GM23338 (cell line): ENCODE measurements around the gene R3HCC1L. TPM values are rescaled to one million over a fixed set of nuclear protein-coding genes. Genes with fewer than 3 reads are reported as not detected.

Experiments used
- ATAC-seq: fragments of 200-7000 bp; cut with Tn5 transposase; 3 replicates; pipeline ENCODE4 v1.9.1; 2020
- DNase-seq: peaks from one replicate; pipeline ENCODE4 v3.0.0-alpha.2; 2015; ENCODE audit warnings: low spot score
- H2AFZ ChIP-seq: fragments of 200-600 bp; sonication (generic); 2 replicates; pipeline ENCODE4 v1.8.0; 2016; ENCODE audit warnings: antibody characterized with exemption, mild to moderate bottlenecking, moderate library complexity
- H3F3A ChIP-seq: fragments of 200-600 bp; sonication (generic); replicated peaks from 2 replicates; pipeline ENCODE4 v1.8.0; 2017; ENCODE audit warnings: antibody characterized with exemption, mixed run types, low read depth
- H3K27ac ChIP-seq: fragments of 200-600 bp; sonication (generic); 2 replicates; pipeline ENCODE4 v1.6.1; 2016; ENCODE audit warnings: low read depth
- H3K27me3 ChIP-seq: fragments of 200-600 bp; sonication (generic); 2 replicates; pipeline ENCODE4 v1.8.0; 2016; ENCODE audit warnings: mild to moderate bottlenecking, mixed run types, moderate library complexity; ENCODE audit not compliant: insufficient read depth
- H3K36me3 ChIP-seq: fragments of 200-600 bp; sonication (generic); 2 replicates; pipeline ENCODE4 v1.8.0; 2016; ENCODE audit warnings: mild to moderate bottlenecking; ENCODE audit not compliant: insufficient read depth
- H3K4me1 ChIP-seq: fragments of 200-600 bp; sonication (generic); 2 replicates; pipeline ENCODE4 v1.8.0; 2016; ENCODE audit warnings: mild to moderate bottlenecking, moderate library complexity; ENCODE audit not compliant: insufficient read depth
- H3K4me2 ChIP-seq: fragments of 200-600 bp; sonication (generic); 2 replicates; pipeline ENCODE4 v1.7.1; 2017; ENCODE audit warnings: mixed run types
- H3K4me3 ChIP-seq: fragments of 200-600 bp; sonication (generic); 2 replicates; pipeline ENCODE4 v1.6.1; 2016; ENCODE audit warnings: mixed run types
- H3K79me2 ChIP-seq: fragments of 200-600 bp; sonication (generic); replicated peaks from 2 replicates; pipeline ENCODE4 v1.8.0; 2017; ENCODE audit warnings: mild to moderate bottlenecking; ENCODE audit not compliant: insufficient read depth
- H3K9me2 ChIP-seq: fragments of 200-600 bp; sonication (generic); 2 replicates; pipeline ENCODE4 v1.8.0; 2017; ENCODE audit not compliant: insufficient read depth
- H4K20me1 ChIP-seq: fragments of 200-600 bp; sonication (generic); replicated peaks from 2 replicates; pipeline ENCODE4 v1.8.0; 2017; ENCODE audit warnings: mild to moderate bottlenecking; ENCODE audit not compliant: insufficient read depth
- H3K27ac Mint-ChIP-seq: 2 replicates; pipeline ENCODE4 v1.8.0; 2020; ENCODE audit warnings: inconsistent platforms, mild to moderate bottlenecking, moderate library complexity, mixed read lengths
- H3K27me3 Mint-ChIP-seq: 3 replicates; pipeline ENCODE4 v1.8.0; 2022; ENCODE audit warnings: low read depth, mild to moderate bottlenecking, moderate library complexity, mixed read lengths, inconsistent platforms; ENCODE audit not compliant: insufficient read depth, poor library complexity
- H3K36me3 Mint-ChIP-seq: 3 replicates; pipeline ENCODE4 v1.8.0; 2021; ENCODE audit warnings: low read depth, mild to moderate bottlenecking, inconsistent platforms, moderate library complexity, mixed read lengths
- H3K4me1 Mint-ChIP-seq: 3 replicates; pipeline ENCODE4 v1.8.0; 2020; ENCODE audit warnings: mild to moderate bottlenecking, inconsistent platforms, mixed read lengths
- H3K4me3 Mint-ChIP-seq: 3 replicates; pipeline ENCODE4 v1.8.0; 2021; ENCODE audit warnings: moderate library complexity, mild to moderate bottlenecking, inconsistent platforms, mixed read lengths
- H3K9me3 Mint-ChIP-seq: 3 replicates; pipeline ENCODE4 v1.8.0; 2020; ENCODE audit warnings: moderate library complexity, mild to moderate bottlenecking, inconsistent platforms, mixed read lengths
- CREB1 ChIP-seq: fragments of 250-450 bp; sonication (Bioruptor Pico); IDR thresholded peaks from 2 replicates; pipeline ENCODE4 v1.5.0; 2020; ENCODE audit warnings: low read depth, mild to moderate bottlenecking, moderate library complexity
- EZH2 ChIP-seq: fragments of 200-600 bp; sonication (generic); IDR thresholded peaks from one replicate; pipeline ENCODE4 v1.8.0; 2017; ENCODE audit warnings: antibody characterized with exemption, mild to moderate bottlenecking, low read depth; ENCODE audit not compliant: unreplicated experiment
- EZH2phosphoT487 ChIP-seq: fragments of 200-600 bp; sonication (generic); IDR thresholded peaks from one replicate; pipeline ENCODE4 v1.8.1; 2018; ENCODE audit warnings: antibody characterized with exemption; ENCODE audit not compliant: unreplicated experiment
- JUNB ChIP-seq: IDR thresholded peaks from one replicate; pipeline ENCODE4 v1.6.1; 2016; ENCODE audit warnings: antibody characterized with exemption; ENCODE audit not compliant: unreplicated experiment
- ZNF114 ChIP-seq: fragments of 250-450 bp; sonication (Bioruptor Pico); IDR thresholded peaks from 2 replicates; pipeline ENCODE4 v1.5.0; 2020; ENCODE audit warnings: mild to moderate bottlenecking, moderate library complexity
- ZNF331 ChIP-seq: fragments of 250-450 bp; sonication (Bioruptor Pico); IDR thresholded peaks from 2 replicates; pipeline ENCODE4 v1.5.0; 2020; ENCODE audit warnings: low read depth, mild to moderate bottlenecking, moderate library complexity
- polyA plus RNA-seq: library from polyadenylated mRNA; unstranded; fragments of >200 nt; fragmentation: Nextera tagmentation; extraction: Ambion mirVana; gene quantifications from 2 replicates; pipeline ENCODE4 v1.2.1, GENCODE V29; 2016
- total RNA-seq: library from RNA; depleted of rRNA; stranded (reverse); fragments of >200 nt; shearing (Covaris generic); gene quantifications from 2 replicates; pipeline ENCODE4 v1.2.3, GENCODE V29; 2014
- TF ChIP-seq, protein P1 (sequence below): IDR thresholded peaks from 2 replicates; pipeline ENCODE4 v1.6.1; 2016; ENCODE audit warnings: antibody characterized with exemption
- TF ChIP-seq, protein P2 (sequence below): fragments of 250-450 bp; sonication (Bioruptor Pico); IDR thresholded peaks from 2 replicates; pipeline ENCODE4 v1.5.0; 2020; ENCODE audit warnings: mild to moderate bottlenecking, moderate library complexity
- TF ChIP-seq, protein P3 (sequence below), 2 experiments: fragments of 200-600 bp in 1 of 2; sonication (generic) in 1 of 2; conservative IDR thresholded peaks; 2 replicates each; pipeline versions ENCODE4 v1.5.1 to v1.6.1; 2016 to 2017; ENCODE audit warnings: antibody characterized with exemption in 2 of 2, low read depth in 2 of 2, mild to moderate bottlenecking in 2 of 2, moderate library complexity in 1 of 2
- TF ChIP-seq, protein P4 (sequence below): IDR thresholded peaks from one replicate; pipeline ENCODE4 v1.6.1; 2018; ENCODE audit warnings: antibody characterized with exemption; ENCODE audit not compliant: unreplicated experiment

Gene R3HCC1L
- total and polyA plus RNA-seq, 2 experiments from 2014 or later, result 9.3 to 15.8 TPM

- peaks cover 16% of the 10 kb centered on the region for H3K79me2 ChIP-seq
- Mint-ChIP-seq H3K4me1 (peaks cover 65% of the 10 kb centered on the region), H3K27ac (peak overlapping the region; percentile 77), H3K36me3 (peaks cover 9% of the 10 kb centered on the region; the same call in 1 of the 3 replicates), H3K27me3 (peaks cover 2% of the 10 kb centered on the region), H3K4me3 (no peak overlapping the region), H3K9me3 (no peaks in the 10 kb centered on the region)
- H3K27ac ChIP-seq, result no peak overlapping the region
- peaks cover 57% of the 10 kb centered on the region for H3K4me1 ChIP-seq
- DNase-seq (peak; percentile 88), ATAC-seq (peak; percentile 78)
- no peak overlapping the region for H2AFZ ChIP-seq
- no peaks in the 10 kb centered on the region for H3F3A ChIP-seq
- H4K20me1 ChIP-seq, result no peaks in the 10 kb centered on the region
- H3K4me3 ChIP-seq, result no peak overlapping the region
- TF ChIP-seq, protein P1, sequence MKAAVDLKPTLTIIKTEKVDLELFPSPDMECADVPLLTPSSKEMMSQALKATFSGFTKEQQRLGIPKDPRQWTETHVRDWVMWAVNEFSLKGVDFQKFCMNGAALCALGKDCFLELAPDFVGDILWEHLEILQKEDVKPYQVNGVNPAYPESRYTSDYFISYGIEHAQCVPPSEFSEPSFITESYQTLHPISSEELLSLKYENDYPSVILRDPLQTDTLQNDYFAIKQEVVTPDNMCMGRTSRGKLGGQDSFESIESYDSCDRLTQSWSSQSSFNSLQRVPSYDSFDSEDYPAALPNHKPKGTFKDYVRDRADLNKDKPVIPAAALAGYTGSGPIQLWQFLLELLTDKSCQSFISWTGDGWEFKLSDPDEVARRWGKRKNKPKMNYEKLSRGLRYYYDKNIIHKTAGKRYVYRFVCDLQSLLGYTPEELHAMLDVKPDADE, result no peak
- TF ChIP-seq, protein P2, sequence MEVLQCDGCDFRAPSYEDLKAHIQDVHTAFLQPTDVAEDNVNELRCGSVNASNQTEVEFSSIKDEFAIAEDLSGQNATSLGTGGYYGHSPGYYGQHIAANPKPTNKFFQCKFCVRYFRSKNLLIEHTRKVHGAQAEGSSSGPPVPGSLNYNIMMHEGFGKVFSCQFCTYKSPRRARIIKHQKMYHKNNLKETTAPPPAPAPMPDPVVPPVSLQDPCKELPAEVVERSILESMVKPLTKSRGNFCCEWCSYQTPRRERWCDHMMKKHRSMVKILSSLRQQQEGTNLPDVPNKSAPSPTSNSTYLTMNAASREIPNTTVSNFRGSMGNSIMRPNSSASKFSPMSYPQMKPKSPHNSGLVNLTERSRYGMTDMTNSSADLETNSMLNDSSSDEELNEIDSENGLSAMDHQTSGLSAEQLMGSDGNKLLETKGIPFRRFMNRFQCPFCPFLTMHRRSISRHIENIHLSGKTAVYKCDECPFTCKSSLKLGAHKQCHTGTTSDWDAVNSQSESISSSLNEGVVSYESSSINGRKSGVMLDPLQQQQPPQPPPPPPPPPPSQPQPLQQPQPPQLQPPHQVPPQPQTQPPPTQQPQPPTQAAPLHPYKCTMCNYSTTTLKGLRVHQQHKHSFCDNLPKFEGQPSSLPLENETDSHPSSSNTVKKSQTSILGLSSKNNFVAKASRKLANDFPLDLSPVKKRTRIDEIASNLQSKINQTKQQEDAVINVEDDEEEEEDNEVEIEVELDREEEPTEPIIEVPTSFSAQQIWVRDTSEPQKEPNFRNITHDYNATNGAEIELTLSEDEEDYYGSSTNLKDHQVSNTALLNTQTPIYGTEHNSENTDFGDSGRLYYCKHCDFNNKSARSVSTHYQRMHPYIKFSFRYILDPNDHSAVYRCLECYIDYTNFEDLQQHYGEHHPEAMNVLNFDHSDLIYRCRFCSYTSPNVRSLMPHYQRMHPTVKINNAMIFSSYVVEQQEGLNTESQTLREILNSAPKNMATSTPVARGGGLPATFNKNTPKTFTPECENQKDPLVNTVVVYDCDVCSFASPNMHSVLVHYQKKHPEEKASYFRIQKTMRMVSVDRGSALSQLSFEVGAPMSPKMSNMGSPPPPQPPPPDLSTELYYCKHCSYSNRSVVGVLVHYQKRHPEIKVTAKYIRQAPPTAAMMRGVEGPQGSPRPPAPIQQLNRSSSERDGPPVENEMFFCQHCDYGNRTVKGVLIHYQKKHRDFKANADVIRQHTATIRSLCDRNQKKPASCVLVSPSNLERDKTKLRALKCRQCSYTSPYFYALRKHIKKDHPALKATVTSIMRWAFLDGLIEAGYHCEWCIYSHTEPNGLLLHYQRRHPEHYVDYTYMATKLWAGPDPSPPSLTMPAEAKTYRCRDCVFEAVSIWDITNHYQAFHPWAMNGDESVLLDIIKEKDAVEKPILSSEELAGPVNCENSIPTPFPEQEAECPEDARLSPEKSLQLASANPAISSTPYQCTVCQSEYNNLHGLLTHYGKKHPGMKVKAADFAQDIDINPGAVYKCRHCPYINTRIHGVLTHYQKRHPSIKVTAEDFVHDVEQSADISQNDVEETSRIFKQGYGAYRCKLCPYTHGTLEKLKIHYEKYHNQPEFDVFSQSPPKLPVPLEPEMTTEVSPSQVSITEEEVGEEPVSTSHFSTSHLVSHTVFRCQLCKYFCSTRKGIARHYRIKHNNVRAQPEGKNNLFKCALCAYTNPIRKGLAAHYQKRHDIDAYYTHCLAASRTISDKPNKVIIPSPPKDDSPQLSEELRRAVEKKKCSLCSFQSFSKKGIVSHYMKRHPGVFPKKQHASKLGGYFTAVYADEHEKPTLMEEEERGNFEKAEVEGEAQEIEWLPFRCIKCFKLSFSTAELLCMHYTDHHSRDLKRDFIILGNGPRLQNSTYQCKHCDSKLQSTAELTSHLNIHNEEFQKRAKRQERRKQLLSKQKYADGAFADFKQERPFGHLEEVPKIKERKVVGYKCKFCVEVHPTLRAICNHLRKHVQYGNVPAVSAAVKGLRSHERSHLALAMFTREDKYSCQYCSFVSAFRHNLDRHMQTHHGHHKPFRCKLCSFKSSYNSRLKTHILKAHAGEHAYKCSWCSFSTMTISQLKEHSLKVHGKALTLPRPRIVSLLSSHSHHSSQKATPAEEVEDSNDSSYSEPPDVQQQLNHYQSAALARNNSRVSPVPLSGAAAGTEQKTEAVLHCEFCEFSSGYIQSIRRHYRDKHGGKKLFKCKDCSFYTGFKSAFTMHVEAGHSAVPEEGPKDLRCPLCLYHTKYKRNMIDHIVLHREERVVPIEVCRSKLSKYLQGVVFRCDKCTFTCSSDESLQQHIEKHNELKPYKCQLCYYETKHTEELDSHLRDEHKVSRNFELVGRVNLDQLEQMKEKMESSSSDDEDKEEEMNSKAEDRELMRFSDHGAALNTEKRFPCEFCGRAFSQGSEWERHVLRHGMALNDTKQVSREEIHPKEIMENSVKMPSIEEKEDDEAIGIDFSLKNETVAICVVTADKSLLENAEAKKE (CRISPR knock-in tag), result no peak
- TF ChIP-seq ZNF114 (CRISPR knock-in tag) (no peak), EZH2 (no peak), JUNB (no peak), EZH2phosphoT487 (no peak), ZNF331 (no peak), CREB1 (CRISPR knock-in tag) (0 out of 2 replicates have a peak, but pooled peaks have one; percentile 40)
- TF ChIP-seq, protein P3, sequence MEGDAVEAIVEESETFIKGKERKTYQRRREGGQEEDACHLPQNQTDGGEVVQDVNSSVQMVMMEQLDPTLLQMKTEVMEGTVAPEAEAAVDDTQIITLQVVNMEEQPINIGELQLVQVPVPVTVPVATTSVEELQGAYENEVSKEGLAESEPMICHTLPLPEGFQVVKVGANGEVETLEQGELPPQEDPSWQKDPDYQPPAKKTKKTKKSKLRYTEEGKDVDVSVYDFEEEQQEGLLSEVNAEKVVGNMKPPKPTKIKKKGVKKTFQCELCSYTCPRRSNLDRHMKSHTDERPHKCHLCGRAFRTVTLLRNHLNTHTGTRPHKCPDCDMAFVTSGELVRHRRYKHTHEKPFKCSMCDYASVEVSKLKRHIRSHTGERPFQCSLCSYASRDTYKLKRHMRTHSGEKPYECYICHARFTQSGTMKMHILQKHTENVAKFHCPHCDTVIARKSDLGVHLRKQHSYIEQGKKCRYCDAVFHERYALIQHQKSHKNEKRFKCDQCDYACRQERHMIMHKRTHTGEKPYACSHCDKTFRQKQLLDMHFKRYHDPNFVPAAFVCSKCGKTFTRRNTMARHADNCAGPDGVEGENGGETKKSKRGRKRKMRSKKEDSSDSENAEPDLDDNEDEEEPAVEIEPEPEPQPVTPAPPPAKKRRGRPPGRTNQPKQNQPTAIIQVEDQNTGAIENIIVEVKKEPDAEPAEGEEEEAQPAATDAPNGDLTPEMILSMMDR (conservative IDR thresholded peaks at IDR 0.05; ENCODE audit: low read depth in 2 of 2), result peak; percentile 81 to 83
- TF ChIP-seq, protein P4, sequence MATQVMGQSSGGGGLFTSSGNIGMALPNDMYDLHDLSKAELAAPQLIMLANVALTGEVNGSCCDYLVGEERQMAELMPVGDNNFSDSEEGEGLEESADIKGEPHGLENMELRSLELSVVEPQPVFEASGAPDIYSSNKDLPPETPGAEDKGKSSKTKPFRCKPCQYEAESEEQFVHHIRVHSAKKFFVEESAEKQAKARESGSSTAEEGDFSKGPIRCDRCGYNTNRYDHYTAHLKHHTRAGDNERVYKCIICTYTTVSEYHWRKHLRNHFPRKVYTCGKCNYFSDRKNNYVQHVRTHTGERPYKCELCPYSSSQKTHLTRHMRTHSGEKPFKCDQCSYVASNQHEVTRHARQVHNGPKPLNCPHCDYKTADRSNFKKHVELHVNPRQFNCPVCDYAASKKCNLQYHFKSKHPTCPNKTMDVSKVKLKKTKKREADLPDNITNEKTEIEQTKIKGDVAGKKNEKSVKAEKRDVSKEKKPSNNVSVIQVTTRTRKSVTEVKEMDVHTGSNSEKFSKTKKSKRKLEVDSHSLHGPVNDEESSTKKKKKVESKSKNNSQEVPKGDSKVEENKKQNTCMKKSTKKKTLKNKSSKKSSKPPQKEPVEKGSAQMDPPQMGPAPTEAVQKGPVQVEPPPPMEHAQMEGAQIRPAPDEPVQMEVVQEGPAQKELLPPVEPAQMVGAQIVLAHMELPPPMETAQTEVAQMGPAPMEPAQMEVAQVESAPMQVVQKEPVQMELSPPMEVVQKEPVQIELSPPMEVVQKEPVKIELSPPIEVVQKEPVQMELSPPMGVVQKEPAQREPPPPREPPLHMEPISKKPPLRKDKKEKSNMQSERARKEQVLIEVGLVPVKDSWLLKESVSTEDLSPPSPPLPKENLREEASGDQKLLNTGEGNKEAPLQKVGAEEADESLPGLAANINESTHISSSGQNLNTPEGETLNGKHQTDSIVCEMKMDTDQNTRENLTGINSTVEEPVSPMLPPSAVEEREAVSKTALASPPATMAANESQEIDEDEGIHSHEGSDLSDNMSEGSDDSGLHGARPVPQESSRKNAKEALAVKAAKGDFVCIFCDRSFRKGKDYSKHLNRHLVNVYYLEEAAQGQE, result no peak
- H3K36me3 ChIP-seq, result no peaks in the 10 kb centered on the region
- H3K9me2 ChIP-seq, result no peaks in the 10 kb centered on the region
- no peak overlapping the region for H3K4me2 ChIP-seq
- no peaks in the 10 kb centered on the region for H3K27me3 ChIP-seq
Observed at GRCh38 chr10:98170249-98171117, 36.0 kb downstream of the R3HCC1L start.
